Cardiac atrium fibroblast (primary cell): ENCODE measurements around the gene UBAC2. TPM values are rescaled to one million over a fixed set of nuclear protein-coding genes. Genes with fewer than 3 reads are reported as not detected.

Experiments
- total RNA-seq: library from RNA; depleted of rRNA; stranded (reverse); fragments of >200 nt; gene quantifications from 2 replicates; pipeline ENCODE4 v1.2.3, GENCODE V29; 2015

UBAC2 gene, protein sequence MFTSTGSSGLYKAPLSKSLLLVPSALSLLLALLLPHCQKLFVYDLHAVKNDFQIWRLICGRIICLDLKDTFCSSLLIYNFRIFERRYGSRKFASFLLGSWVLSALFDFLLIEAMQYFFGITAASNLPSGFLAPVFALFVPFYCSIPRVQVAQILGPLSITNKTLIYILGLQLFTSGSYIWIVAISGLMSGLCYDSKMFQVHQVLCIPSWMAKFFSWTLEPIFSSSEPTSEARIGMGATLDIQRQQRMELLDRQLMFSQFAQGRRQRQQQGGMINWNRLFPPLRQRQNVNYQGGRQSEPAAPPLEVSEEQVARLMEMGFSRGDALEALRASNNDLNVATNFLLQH
- total RNA-seq, result 35.9 and 38.2 TPM in 2 replicates

GRCh38 chr13:99200432-99201167 is at the start of gene UBAC2:
Gene UBAC2 (plus strand): TSS chr13:99200854. CDS start chr13:99200909, 55 bp downstream.

DNA sequence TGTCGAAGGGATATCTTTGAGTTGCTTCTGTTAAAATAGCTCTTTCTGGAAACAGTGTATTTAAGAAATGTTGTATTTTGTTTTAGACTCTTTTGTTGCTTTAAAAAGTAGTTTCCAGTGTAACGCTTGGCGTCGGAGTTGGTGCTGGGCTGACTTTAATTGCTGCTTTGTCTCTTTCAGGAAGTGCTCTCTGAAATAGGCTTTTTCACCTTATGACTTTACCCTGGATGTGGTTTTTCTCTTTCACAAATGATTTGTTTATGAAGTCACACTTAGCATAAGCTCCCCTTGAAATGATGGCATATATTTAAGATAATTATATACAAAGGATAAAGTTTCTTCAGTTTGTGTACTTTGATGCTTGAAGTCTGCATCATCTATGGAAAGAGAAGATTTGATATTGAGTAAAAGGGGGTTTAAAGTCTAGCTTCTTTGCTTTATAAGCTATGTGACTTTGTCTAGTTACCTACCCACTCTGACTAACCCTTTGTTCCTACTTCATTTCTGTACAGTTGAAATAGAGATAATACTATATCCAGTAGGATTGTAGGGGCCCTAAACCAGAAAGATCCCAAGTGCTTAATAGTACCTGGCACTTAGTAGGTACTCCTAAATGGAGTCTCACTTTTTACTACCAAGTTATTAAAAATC is 57.7 kb downstream of the UBAC2 start, which contains the start of gene GPR18:
TSS of gene GPR18 (minus strand) at position 170 of the 651 bp plus-strand sequence. CDS start 2,507 bp downstream, outside the sequence.

DNA sequence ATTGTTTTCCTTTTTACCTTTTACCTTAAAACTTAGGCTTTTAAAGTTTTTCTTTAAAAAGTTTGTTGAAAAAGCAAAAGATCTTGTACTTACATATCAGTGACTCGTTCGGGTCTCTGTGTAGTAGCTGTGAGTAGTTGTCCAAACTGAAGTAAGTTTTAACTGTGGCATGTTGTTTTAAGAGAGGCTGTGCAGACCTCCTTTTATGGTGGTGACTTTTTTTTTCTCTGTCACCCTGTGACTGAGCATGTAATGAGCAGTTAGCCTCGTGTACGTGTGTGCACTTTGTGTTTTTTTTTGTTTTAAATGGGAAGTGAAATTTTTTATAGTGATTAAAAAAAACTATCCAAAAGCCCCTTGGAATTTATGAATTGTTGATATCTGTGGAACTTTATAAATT is 106.6 kb downstream of the UBAC2 start, which contains the start of gene GPR183:
TSS of gene GPR183 (minus strand) at position 153 of the 400 bp plus-strand sequence. CDS start 11,254 bp downstream, outside the sequence.

Other genes with a start within 250 kb of the UBAC2 start
- gene DOCK9, start 222.8 kb upstream of the UBAC2 start, total RNA-seq, result 31.2 and 38.2 TPM in 2 replicates
- not detected in 2 replicates for gene GPR18, start 57.5 kb downstream of the UBAC2 start, total RNA-seq
- gene GPR183, start 106.5 kb downstream of the UBAC2 start, total RNA-seq, result not detected in 2 replicates